ENCODE data around the gene NDUFA1. TPM values are rescaled to one million over a fixed set of nuclear protein-coding genes. Genes with fewer than 3 reads are reported as not detected.
"Not testable (repeated sequence)": the region's sequence is repeated elsewhere in the genome, so short reads cannot be mapped to it uniquely, and the experiment has no call there.

Gene NDUFA1
- total RNA-seq, 5 donors from 2014 or later (not counting 1 experiment from before 2014, with no cell fraction given) = 56.3 to 60.8 (median 58.0) TPM

- POLR2A ChIA-PET; H3K36me3 Mint-ChIP-seq; H3K36me3 ChIP-seq (ENCODE audit: control insufficient read depth in 2 of 2, extremely low read depth in 1 of 2, insufficient read depth in 1 of 2, low read length in 1 of 2); CTCF ChIA-PET; H3K4me3 ChIP-seq (ENCODE audit: control insufficient read depth in 1 of 2, extremely low read depth in 1 of 2, low read length in 1 of 2); H3K27me3 Mint-ChIP-seq; H3K27ac ChIP-seq (ENCODE audit: low read length); H3K4me1 ChIP-seq (ENCODE audit: control insufficient read depth in 1 of 2, extremely low read depth in 1 of 2, insufficient read depth in 2 of 2, low read length in 2 of 2); H3K9me3 ChIP-seq; H3K27ac Mint-ChIP-seq; H3K4me1 Mint-ChIP-seq; DNase-seq; ATAC-seq (replicated peaks in 1 of 4); H3K4me3 Mint-ChIP-seq; H3K9me3 Mint-ChIP-seq: not testable (repeated sequence)
- peaks cover 0 to 11% of the 10 kb centered on the region in 2 experiments for H3K27me3 ChIP-seq (replicated peaks in 1 of 2; ENCODE audit: control insufficient read depth in 2 of 2, extremely low read depth in 1 of 2, insufficient read depth in 2 of 2, low read length in 1 of 2)
- no CpG with 5 or more reads among the region's 16 CpGs for WGBS (ENCODE audit: insufficient coverage)
These were observed 20.5 kb downstream of the NDUFA1 start for GRCh38 chrX:119891961-119892692.

DNA sequence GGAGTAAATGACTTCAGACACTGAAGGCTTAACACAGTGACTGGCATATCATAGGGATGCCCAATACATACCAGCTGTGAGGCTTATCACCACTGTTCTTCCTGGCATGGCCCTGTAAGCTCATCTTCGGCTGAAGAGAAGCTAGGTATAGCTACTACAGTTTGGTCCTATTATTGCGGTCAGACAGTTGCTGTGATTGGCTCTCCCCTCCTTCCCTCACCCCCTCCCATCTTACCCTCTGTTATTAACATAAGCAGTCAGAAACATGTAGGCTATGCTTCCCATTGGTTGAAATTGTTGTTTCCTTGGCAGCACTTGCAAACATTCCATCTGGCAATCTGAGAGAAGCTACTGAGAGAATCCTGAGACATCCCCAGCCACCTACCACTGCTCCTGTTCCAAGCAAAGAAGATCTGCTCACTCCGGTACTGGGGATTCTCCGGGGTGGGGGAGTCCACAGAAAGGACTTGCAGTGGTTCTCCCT, 24.3 kb downstream of the NDUFA1 start, which contains the start of gene AKAP14:
Gene AKAP14, plus strand, starts transcription at position 51 of the 484 bp plus-strand sequence. CDS start 7,331 bp downstream, outside the sequence.
- CTCF ChIA-PET = interaction anchor here (0.5 kb wide), 2 partner anchors 8 to 283 kb away, joined by 3 to 4 read pairs; no protein-coding TSS in a partner anchor
- POLR2A ChIA-PET = interaction anchor here (0.5 to 0.8 kb wide), 2 partner anchors 36 to 54 kb away, joined by 3 read pairs; no protein-coding TSS in a partner anchor
- H3K4me3 Mint-ChIP-seq = no peak within 1 kb of the TSS
- no peaks in the 10 kb centered on the region for H3K4me1 ChIP-seq (ENCODE audit: control insufficient read depth in 1 of 2, extremely low read depth in 1 of 2, insufficient read depth in 2 of 2, low read length in 2 of 2)
- no peaks in the 10 kb centered on the region for H3K36me3 ChIP-seq (ENCODE audit: control insufficient read depth in 2 of 2, extremely low read depth in 1 of 2, insufficient read depth in 1 of 2, low read length in 1 of 2)
- H3K4me1 Mint-ChIP-seq = peaks cover 0 to 3% (median 0%) of the 10 kb centered on the region in 3 donors
- ATAC-seq (replicated peaks in 1 of 4) (no peak), DNase-seq (no peak)
- no peaks in the 10 kb centered on the region for H3K27me3 ChIP-seq (replicated peaks in 1 of 2; ENCODE audit: control insufficient read depth in 2 of 2, extremely low read depth in 1 of 2, insufficient read depth in 2 of 2, low read length in 1 of 2)
- H3K27ac Mint-ChIP-seq = no peak within 1 kb of the TSS
- H3K27me3 Mint-ChIP-seq = no peaks in the 10 kb centered on the region
- no peaks in the 10 kb centered on the region for H3K36me3 Mint-ChIP-seq
- H3K9me3 ChIP-seq = no peaks in the 10 kb centered on the region
- no peaks in the 10 kb centered on the region for H3K9me3 Mint-ChIP-seq
- no peak within 1 kb of the TSS for H3K27ac ChIP-seq (ENCODE audit: low read length)
- no CpG with 5 or more reads among the region's 4 CpGs for WGBS (ENCODE audit: insufficient coverage)
- no peak within 1 kb of the TSS for H3K4me3 ChIP-seq (ENCODE audit: control insufficient read depth in 1 of 2, extremely low read depth in 1 of 2, low read length in 1 of 2)

DNA sequence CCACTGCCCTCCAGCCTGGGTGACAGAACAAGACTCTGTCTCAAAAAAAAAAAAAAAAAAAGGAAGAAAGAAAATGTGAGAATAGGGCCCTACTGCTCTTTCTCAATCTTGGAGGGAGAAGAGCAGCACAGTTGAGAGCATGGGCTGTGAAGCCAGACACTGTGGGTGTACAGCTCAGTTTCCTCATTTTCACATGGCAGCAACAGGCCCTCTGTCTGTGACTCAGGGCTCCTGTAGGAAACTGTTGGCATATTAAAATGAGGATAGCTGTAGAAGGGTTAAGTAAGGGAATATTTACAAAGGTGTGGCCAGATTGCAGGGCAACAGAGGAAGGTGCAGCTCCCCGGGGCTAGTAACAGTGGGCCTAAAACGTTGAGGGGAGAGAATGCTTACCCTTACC, 27.5 kb downstream of the NDUFA1 start:
- peaks cover 0 to 4% (median 0%) of the 10 kb centered on the region in 3 donors for H3K4me1 Mint-ChIP-seq
- H3K9me3 Mint-ChIP-seq = no peaks in the 10 kb centered on the region
- no peaks in the 10 kb centered on the region for H3K27me3 ChIP-seq (replicated peaks in 1 of 2; ENCODE audit: control insufficient read depth in 2 of 2, extremely low read depth in 1 of 2, insufficient read depth in 2 of 2, low read length in 1 of 2)
- H3K27ac Mint-ChIP-seq = no peak overlapping the region
- H3K4me3 Mint-ChIP-seq = no peak overlapping the region
- ATAC-seq (replicated peaks in 1 of 4) (no peak), DNase-seq (no peak)
- ChIA-PET CTCF (interaction anchor here in 1 of 2 donors (0.7 kb wide), 1 partner anchor 51 kb away, joined by 7 read pairs; no protein-coding TSS in a partner anchor), POLR2A (no interaction called here)
- H3K36me3 Mint-ChIP-seq = no peaks in the 10 kb centered on the region
- no peak overlapping the region for H3K27ac ChIP-seq (ENCODE audit: low read length)
- no peak overlapping the region for H3K4me3 ChIP-seq (ENCODE audit: control insufficient read depth in 1 of 2, extremely low read depth in 1 of 2, low read length in 1 of 2)
- no peaks in the 10 kb centered on the region for H3K4me1 ChIP-seq (ENCODE audit: control insufficient read depth in 1 of 2, extremely low read depth in 1 of 2, insufficient read depth in 2 of 2, low read length in 2 of 2)
- H3K36me3 ChIP-seq (ENCODE audit: control insufficient read depth in 2 of 2, extremely low read depth in 1 of 2, insufficient read depth in 1 of 2, low read length in 1 of 2) = no peaks in the 10 kb centered on the region
- WGBS (ENCODE audit: insufficient coverage) = no CpG with 5 or more reads among the region's 2 CpGs
- no peaks in the 10 kb centered on the region for H3K9me3 ChIP-seq
- no peaks in the 10 kb centered on the region for H3K27me3 Mint-ChIP-seq

DNA sequence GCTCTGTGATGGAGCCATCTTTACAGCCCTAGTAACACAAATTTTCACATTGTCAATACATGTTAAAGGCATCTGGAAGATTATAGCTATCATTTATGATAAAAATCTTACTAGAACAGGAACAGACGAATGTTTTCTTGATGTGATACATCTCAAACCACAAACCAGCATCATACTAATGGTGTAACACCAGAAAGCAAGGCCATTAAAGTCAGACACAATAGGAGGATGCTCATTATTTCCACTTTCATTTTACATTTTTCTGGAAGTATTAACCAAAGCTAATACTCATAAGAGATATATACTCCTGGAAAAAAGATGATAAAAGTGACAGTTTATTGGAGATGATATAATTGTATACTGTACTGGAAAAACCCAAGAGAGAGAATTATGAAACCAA, 29.3 kb downstream of the NDUFA1 start:
- H3K36me3 Mint-ChIP-seq = no peaks in the 10 kb centered on the region
- Histone ChIP-seq H3K27ac (ENCODE audit: low read length) (no peak overlapping the region), H3K27me3 (replicated peaks in 1 of 2; ENCODE audit: control insufficient read depth in 2 of 2, extremely low read depth in 1 of 2, insufficient read depth in 2 of 2, low read length in 1 of 2) (no peaks in the 10 kb centered on the region), H3K4me1 (ENCODE audit: control insufficient read depth in 1 of 2, extremely low read depth in 1 of 2, insufficient read depth in 2 of 2, low read length in 2 of 2) (no peaks in the 10 kb centered on the region), H3K9me3 (no peaks in the 10 kb centered on the region), H3K4me3 (ENCODE audit: control insufficient read depth in 1 of 2, extremely low read depth in 1 of 2, low read length in 1 of 2) (no peak overlapping the region), H3K36me3 (ENCODE audit: control insufficient read depth in 2 of 2, extremely low read depth in 1 of 2, insufficient read depth in 1 of 2, low read length in 1 of 2) (no peaks in the 10 kb centered on the region)
- no CpG with 5 or more reads among the region's 1 CpG for WGBS (ENCODE audit: insufficient coverage)
- no peaks in the 10 kb centered on the region for H3K27me3 Mint-ChIP-seq
- H3K4me1 Mint-ChIP-seq = peaks cover 0 to 4% (median 0%) of the 10 kb centered on the region in 3 donors
- no peaks in the 10 kb centered on the region for H3K9me3 Mint-ChIP-seq
- CTCF ChIA-PET = no interaction called here
- DNase-seq = no peak
- no peak overlapping the region for H3K4me3 Mint-ChIP-seq
- POLR2A ChIA-PET = interaction anchor here in 1 of 2 donors (0.7 kb wide), 1 partner anchor 11 kb away, joined by 3 read pairs; no protein-coding TSS in a partner anchor
- ATAC-seq (replicated peaks in 1 of 4) = no peak
- no peak overlapping the region for H3K27ac Mint-ChIP-seq

DNA sequence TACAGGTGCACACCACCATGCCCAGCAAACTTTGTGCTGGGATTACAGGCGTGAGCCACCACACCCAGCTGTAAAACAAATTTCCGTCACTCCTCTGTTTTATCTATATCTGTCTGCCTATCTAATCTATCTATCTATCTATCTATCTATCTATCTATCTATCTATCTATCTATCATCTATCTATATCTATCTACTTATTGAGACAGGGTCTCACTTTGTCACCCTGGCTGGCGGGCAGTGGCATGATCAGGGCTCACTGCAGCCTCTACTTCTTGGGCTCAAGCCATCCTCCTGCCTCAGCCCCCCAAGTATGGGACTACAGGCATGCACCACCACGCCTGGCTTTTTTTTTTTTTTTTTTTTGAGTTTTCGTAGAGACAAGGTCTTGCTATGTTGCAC, 44.7 kb downstream of the NDUFA1 start:
- H3K4me3 Mint-ChIP-seq = no peak overlapping the region
- DNase-seq (no peak), ATAC-seq (replicated peaks in 1 of 4) (no peak)
- Histone ChIP-seq H3K9me3 (no peaks in the 10 kb centered on the region), H3K4me3 (ENCODE audit: control insufficient read depth in 1 of 2, extremely low read depth in 1 of 2, low read length in 1 of 2) (no peak overlapping the region), H3K36me3 (ENCODE audit: control insufficient read depth in 2 of 2, extremely low read depth in 1 of 2, insufficient read depth in 1 of 2, low read length in 1 of 2) (no peaks in the 10 kb centered on the region), H3K27ac (ENCODE audit: low read length) (no peak overlapping the region), H3K4me1 (ENCODE audit: control insufficient read depth in 1 of 2, extremely low read depth in 1 of 2, insufficient read depth in 2 of 2, low read length in 2 of 2) (no peaks in the 10 kb centered on the region), H3K27me3 (replicated peaks in 1 of 2; ENCODE audit: control insufficient read depth in 2 of 2, extremely low read depth in 1 of 2, insufficient read depth in 2 of 2, low read length in 1 of 2) (no peaks in the 10 kb centered on the region)
- peaks cover 2 to 8% of the 10 kb centered on the region in 2 donors for H3K27me3 Mint-ChIP-seq
- POLR2A ChIA-PET = interaction anchor here in 1 of 2 donors (0.7 kb wide), 1 partner anchor 353 kb away, joined by 8 read pairs; no protein-coding TSS in a partner anchor
- no peak overlapping the region for H3K27ac Mint-ChIP-seq
- CTCF ChIA-PET = interaction anchor here in 1 of 2 donors (0.6 kb wide), 2 partner anchors 349 to 365 kb away, joined by 5 to 9 read pairs; no protein-coding TSS in a partner anchor
- no peaks in the 10 kb centered on the region for H3K9me3 Mint-ChIP-seq
- H3K36me3 Mint-ChIP-seq = no peaks in the 10 kb centered on the region
- H3K4me1 Mint-ChIP-seq = no peaks in the 10 kb centered on the region
- no CpG with 5 or more reads among the region's 5 CpGs for WGBS (ENCODE audit: insufficient coverage)

- ATAC-seq (replicated peaks in 1 of 4) = no peak
- Mint-ChIP-seq H3K4me3 (no peak overlapping the region), H3K4me1 (no peaks in the 10 kb centered on the region), H3K27me3 (peaks cover 2 to 3% of the 10 kb centered on the region in 2 donors), H3K27ac (no peak overlapping the region), H3K36me3 (no peaks in the 10 kb centered on the region), H3K9me3 (no peaks in the 10 kb centered on the region)
- H3K4me1 ChIP-seq (ENCODE audit: control insufficient read depth in 1 of 2, extremely low read depth in 1 of 2, insufficient read depth in 2 of 2, low read length in 2 of 2) = no peaks in the 10 kb centered on the region
- H3K36me3 ChIP-seq (ENCODE audit: control insufficient read depth in 2 of 2, extremely low read depth in 1 of 2, insufficient read depth in 1 of 2, low read length in 1 of 2) = no peaks in the 10 kb centered on the region
- no peaks in the 10 kb centered on the region for H3K27me3 ChIP-seq (replicated peaks in 1 of 2; ENCODE audit: control insufficient read depth in 2 of 2, extremely low read depth in 1 of 2, insufficient read depth in 2 of 2, low read length in 1 of 2)
- no CpG with 5 or more reads among the region's 2 CpGs for WGBS (ENCODE audit: insufficient coverage)
- no peak overlapping the region for H3K27ac ChIP-seq (ENCODE audit: low read length)
- ChIA-PET CTCF (no interaction called here), POLR2A (no interaction called here)
- no peaks in the 10 kb centered on the region for H3K9me3 ChIP-seq
- no peak for DNase-seq
- H3K4me3 ChIP-seq (ENCODE audit: control insufficient read depth in 1 of 2, extremely low read depth in 1 of 2, low read length in 1 of 2) = no peak overlapping the region
These were observed 46.2 kb downstream of the NDUFA1 start for GRCh38 chrX:119917877-119918276.
